ENCODE data around the gene LAGE3.

DNA sequence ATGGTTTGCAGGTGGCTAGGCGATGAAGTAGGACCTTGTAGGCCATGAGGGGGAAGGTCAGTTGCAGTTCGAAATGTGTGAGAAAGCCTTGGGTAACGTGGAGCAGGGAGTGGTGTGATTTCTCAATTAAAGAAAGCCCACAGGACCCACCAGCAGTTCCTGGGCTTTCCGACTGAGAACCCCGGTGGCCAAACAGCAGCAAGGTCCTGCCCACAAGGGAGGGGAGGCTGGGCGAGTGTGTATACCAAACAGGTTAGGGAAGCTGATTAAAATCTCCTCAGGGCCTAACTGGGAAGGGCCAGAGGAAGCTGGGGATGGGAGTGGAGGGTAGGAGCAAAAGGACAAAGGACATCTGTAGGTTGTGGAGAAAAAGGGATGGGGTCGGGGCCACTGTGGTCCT lies 48.2 kb downstream of the LAGE3 start:
- TF ChIP-seq, protein P1, sequence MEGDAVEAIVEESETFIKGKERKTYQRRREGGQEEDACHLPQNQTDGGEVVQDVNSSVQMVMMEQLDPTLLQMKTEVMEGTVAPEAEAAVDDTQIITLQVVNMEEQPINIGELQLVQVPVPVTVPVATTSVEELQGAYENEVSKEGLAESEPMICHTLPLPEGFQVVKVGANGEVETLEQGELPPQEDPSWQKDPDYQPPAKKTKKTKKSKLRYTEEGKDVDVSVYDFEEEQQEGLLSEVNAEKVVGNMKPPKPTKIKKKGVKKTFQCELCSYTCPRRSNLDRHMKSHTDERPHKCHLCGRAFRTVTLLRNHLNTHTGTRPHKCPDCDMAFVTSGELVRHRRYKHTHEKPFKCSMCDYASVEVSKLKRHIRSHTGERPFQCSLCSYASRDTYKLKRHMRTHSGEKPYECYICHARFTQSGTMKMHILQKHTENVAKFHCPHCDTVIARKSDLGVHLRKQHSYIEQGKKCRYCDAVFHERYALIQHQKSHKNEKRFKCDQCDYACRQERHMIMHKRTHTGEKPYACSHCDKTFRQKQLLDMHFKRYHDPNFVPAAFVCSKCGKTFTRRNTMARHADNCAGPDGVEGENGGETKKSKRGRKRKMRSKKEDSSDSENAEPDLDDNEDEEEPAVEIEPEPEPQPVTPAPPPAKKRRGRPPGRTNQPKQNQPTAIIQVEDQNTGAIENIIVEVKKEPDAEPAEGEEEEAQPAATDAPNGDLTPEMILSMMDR (IDR thresholded peaks at IDR 0.05) = no peak
- no peak for TF ChIP-seq POLR2A (IDR thresholded peaks at IDR 0.05)

All from body of pancreas (tissue), 4 donors.